HG03571 (cell line): ENCODE measurements around the gene COX7A2.

Source experiments
- ATAC-seq: cut with Tn5 transposase; IDR thresholded peaks from one replicate; pipeline ENCODE4 v1.9.1; 2021; ENCODE audit not compliant: unreplicated experiment

COX7A2 gene

GRCh38 chr6:75201901-75202672 lies 41.5 kb downstream of the COX7A2 start:
- ATAC-seq: no peak

GRCh38 chr6:75201021-75201420 lies 42.6 kb downstream of the COX7A2 start:
- ATAC-seq: no peak

- no peak for ATAC-seq
Measured at GRCh38 chr6:75199889-75200288, 43.7 kb downstream of the COX7A2 start.

GRCh38 chr6:75196081-75196687 lies 47.4 kb downstream of the COX7A2 start:
- ATAC-seq: no peak

- no peak for ATAC-seq
Measured at GRCh38 chr6:75188221-75188925, 55.2 kb downstream of the COX7A2 start.
